ENCODE results near the gene MTHFD2.

DNA sequence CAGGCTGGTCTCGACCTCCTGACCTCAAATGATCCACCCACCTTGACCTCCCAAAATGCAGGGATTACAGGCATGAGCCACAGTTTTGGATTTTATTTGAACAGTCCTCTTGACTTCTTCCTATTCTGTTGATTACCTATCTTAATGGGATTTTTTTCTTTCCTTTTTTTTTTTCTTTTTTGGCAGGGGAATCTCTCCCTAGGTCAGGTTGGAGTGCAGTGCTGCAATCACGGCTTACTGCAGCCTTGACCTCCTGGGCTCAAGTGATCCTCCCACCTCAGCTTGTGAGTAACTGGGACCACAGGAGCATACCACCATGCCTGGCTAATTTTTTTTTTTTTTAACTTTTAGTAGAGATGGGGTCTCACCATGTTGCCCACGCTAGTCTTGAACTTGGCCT lies 2.8 kb downstream of the MTHFD2 start:
- TF ChIP-seq, protein P1, sequence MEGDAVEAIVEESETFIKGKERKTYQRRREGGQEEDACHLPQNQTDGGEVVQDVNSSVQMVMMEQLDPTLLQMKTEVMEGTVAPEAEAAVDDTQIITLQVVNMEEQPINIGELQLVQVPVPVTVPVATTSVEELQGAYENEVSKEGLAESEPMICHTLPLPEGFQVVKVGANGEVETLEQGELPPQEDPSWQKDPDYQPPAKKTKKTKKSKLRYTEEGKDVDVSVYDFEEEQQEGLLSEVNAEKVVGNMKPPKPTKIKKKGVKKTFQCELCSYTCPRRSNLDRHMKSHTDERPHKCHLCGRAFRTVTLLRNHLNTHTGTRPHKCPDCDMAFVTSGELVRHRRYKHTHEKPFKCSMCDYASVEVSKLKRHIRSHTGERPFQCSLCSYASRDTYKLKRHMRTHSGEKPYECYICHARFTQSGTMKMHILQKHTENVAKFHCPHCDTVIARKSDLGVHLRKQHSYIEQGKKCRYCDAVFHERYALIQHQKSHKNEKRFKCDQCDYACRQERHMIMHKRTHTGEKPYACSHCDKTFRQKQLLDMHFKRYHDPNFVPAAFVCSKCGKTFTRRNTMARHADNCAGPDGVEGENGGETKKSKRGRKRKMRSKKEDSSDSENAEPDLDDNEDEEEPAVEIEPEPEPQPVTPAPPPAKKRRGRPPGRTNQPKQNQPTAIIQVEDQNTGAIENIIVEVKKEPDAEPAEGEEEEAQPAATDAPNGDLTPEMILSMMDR (IDR thresholded peaks at IDR 0.05): no peak
- TF ChIP-seq POLR2A (IDR thresholded peaks at IDR 0.05): no peak
